ENCODE data around the gene AKR1B1.

Gene AKR1B1

DNA sequence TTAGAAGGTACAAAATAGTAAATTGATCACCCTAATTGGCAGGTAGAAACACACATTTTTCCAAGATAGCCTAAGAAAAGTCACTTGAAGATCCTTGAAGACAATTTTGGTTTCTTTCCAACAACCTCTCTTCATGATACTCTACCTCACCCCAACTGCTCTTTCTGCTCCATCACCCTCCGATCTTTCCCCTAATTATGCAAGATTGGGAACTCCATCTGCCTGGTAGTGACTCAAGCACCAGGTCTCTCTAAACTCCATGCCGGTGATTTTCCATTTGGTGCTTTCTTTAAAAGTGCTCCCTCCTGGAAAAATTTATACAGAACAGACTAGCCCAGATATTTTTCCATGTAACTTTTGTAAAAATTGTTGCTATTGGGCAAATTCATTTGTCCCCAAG is 1.1 kb upstream of the AKR1B1 start:
- Histone ChIP-seq H3K9ac (no peak overlapping the region), H3K4me1 (ENCODE audit: low read depth, poor library complexity, severe bottlenecking) (peaks cover 20% of the 10 kb centered on the region), H3K4me3 (IDR thresholded peaks at IDR 0.05; ENCODE audit: insufficient read depth, low read depth, low read length) (no peak overlapping the region), H3K36me3 (ENCODE audit: insufficient read depth) (no peaks in the 10 kb centered on the region), H2AFZ (ENCODE audit: low read depth) (peak overlapping the region; percentile 76; the same call in 1 of the 2 replicates), H3K4me2 (peak overlapping the region; percentile 66; the same call in 1 of the 2 replicates), H3K79me2 (ENCODE audit: insufficient read depth, low read depth) (peaks cover 17% of the 10 kb centered on the region), H3K27ac (no peak overlapping the region), H4K20me1 (ENCODE audit: insufficient read depth) (no peaks in the 10 kb centered on the region), H3K27me3 (ENCODE audit: insufficient read depth, low read depth) (no peaks in the 10 kb centered on the region)
- TF ChIP-seq, protein P1, sequence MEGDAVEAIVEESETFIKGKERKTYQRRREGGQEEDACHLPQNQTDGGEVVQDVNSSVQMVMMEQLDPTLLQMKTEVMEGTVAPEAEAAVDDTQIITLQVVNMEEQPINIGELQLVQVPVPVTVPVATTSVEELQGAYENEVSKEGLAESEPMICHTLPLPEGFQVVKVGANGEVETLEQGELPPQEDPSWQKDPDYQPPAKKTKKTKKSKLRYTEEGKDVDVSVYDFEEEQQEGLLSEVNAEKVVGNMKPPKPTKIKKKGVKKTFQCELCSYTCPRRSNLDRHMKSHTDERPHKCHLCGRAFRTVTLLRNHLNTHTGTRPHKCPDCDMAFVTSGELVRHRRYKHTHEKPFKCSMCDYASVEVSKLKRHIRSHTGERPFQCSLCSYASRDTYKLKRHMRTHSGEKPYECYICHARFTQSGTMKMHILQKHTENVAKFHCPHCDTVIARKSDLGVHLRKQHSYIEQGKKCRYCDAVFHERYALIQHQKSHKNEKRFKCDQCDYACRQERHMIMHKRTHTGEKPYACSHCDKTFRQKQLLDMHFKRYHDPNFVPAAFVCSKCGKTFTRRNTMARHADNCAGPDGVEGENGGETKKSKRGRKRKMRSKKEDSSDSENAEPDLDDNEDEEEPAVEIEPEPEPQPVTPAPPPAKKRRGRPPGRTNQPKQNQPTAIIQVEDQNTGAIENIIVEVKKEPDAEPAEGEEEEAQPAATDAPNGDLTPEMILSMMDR (conservative IDR thresholded peaks at IDR 0.05; ENCODE audit: low read depth, low read length): no peak

DNA sequence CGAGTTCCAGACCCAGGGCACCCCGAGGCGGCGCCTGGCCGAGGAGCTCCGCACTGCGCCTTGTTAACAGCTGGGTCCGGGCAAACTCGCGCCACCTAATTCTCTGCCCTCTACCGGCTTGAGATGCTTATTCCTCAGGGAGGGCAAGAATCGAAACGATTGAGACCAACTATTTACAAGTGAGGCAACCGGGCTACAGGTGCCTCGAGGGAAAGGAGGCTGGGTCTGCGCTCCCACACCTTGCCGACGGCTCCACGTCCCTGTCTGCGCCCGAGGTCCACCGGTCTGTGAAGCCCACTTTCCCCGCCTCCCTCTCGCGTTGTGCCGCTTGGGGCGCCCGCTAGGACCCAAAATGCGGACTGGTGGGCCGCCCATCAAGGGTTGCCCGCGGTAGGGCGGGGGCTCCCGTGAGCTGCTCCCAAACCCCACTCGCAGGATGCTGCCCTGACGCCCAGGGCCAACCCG is 527 bp downstream of the AKR1B1 start:
- peak overlapping the region; percentile 76 for H2AFZ ChIP-seq (ENCODE audit: low read depth)
- peaks cover 24% of the 10 kb centered on the region for H3K79me2 ChIP-seq (ENCODE audit: insufficient read depth, low read depth)
- TF ChIP-seq, protein P1 (conservative IDR thresholded peaks at IDR 0.05; ENCODE audit: low read depth, low read length): 0 out of 2 replicates have a peak, but pooled peaks have one; percentile 22
- peaks cover 20% of the 10 kb centered on the region for H3K4me1 ChIP-seq (ENCODE audit: low read depth, poor library complexity, severe bottlenecking)
- H3K9ac ChIP-seq: peak overlapping the region; percentile 57; the same call in 1 of the 2 replicates
- no peak overlapping the region for H3K4me3 ChIP-seq (IDR thresholded peaks at IDR 0.05; ENCODE audit: insufficient read depth, low read depth, low read length)
- no peaks in the 10 kb centered on the region for H3K36me3 ChIP-seq (ENCODE audit: insufficient read depth)
- no peaks in the 10 kb centered on the region for H3K27me3 ChIP-seq (ENCODE audit: insufficient read depth, low read depth)
- H4K20me1 ChIP-seq (ENCODE audit: insufficient read depth): no peaks in the 10 kb centered on the region
- H3K4me2 ChIP-seq: peak overlapping the region; percentile 64
- peak overlapping the region; percentile 30; the same call in 1 of the 2 replicates for H3K27ac ChIP-seq

DNA sequence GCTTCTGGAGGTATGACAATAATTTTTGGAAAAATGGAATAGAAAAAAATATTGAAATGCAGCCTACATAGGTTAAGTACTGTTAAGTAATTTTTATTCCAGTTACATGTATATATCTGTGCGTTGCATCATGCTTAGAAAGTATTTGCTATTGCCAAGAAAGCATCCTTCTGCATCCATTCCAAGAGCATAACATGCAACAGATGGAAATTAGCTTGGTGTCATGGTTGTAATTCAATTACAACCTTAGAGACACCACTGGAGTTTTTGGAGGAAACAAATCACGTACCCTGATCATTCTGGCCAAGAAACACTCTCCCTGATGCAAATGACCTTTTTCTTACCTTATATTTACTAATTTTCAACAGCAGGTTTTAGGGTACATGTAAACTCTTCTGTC is 1.7 kb downstream of the AKR1B1 start:
- Histone ChIP-seq H2AFZ (ENCODE audit: low read depth) (no peak overlapping the region), H3K27me3 (ENCODE audit: insufficient read depth, low read depth) (no peaks in the 10 kb centered on the region), H3K79me2 (ENCODE audit: insufficient read depth, low read depth) (peaks cover 24% of the 10 kb centered on the region), H3K9ac (no peak overlapping the region), H3K4me1 (ENCODE audit: low read depth, poor library complexity, severe bottlenecking) (peaks cover 20% of the 10 kb centered on the region), H3K36me3 (ENCODE audit: insufficient read depth) (no peaks in the 10 kb centered on the region), H3K27ac (no peak overlapping the region), H4K20me1 (ENCODE audit: insufficient read depth) (no peaks in the 10 kb centered on the region), H3K4me2 (peak overlapping the region; percentile 64), H3K4me3 (IDR thresholded peaks at IDR 0.05; ENCODE audit: insufficient read depth, low read depth, low read length) (no peak overlapping the region)
- TF ChIP-seq, protein P1 (conservative IDR thresholded peaks at IDR 0.05; ENCODE audit: low read depth, low read length): no peak

DNA sequence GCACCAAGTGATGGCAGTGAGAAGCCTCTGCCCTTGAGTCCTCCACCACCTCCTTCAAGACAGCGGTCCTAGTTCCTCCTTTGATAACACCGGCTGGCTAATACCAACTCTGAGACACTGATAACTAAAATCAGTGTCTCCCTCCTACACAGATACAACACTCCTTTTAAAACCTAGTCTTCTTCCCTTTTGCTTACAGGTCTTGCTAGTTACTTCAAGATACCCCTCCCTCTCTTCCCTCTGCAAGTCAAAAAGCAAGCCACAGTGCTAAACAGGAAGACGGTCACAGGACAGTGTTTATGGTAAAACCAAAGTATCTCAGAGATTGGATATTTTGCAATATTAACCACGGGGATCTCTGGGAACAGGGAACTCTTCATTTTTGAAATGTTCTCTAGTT is 4.6 kb downstream of the AKR1B1 start:
- peaks cover 24% of the 10 kb centered on the region for H3K79me2 ChIP-seq (ENCODE audit: insufficient read depth, low read depth)
- H3K9ac ChIP-seq: no peak overlapping the region
- peaks cover 12% of the 10 kb centered on the region for H3K4me1 ChIP-seq (ENCODE audit: low read depth, poor library complexity, severe bottlenecking)
- peaks cover 13% of the 10 kb centered on the region; the same call in 1 of the 2 replicates for H3K36me3 ChIP-seq (ENCODE audit: insufficient read depth)
- TF ChIP-seq, protein P1 (conservative IDR thresholded peaks at IDR 0.05; ENCODE audit: low read depth, low read length): no peak
- no peak overlapping the region for H3K27ac ChIP-seq
- no peak overlapping the region for H3K4me3 ChIP-seq (IDR thresholded peaks at IDR 0.05; ENCODE audit: insufficient read depth, low read depth, low read length)
- no peaks in the 10 kb centered on the region for H4K20me1 ChIP-seq (ENCODE audit: insufficient read depth)
- H3K27me3 ChIP-seq (ENCODE audit: insufficient read depth, low read depth): no peaks in the 10 kb centered on the region
- H2AFZ ChIP-seq (ENCODE audit: low read depth): no peak overlapping the region
- no peak overlapping the region for H3K4me2 ChIP-seq
